GM21825 (cell line): Measurements from ENCODE around the gene NOTUM.
A peak's percentile ranks its signal among the peaks of the same experiment; 100 is the strongest.

Source experiments
- ATAC-seq: cut with Tn5 transposase; IDR thresholded peaks from one replicate; pipeline ENCODE4 v1.9.1; 2021; ENCODE audit warnings: mild to moderate bottlenecking, moderate library complexity; ENCODE audit not compliant: unreplicated experiment

The NOTUM gene

DNA sequence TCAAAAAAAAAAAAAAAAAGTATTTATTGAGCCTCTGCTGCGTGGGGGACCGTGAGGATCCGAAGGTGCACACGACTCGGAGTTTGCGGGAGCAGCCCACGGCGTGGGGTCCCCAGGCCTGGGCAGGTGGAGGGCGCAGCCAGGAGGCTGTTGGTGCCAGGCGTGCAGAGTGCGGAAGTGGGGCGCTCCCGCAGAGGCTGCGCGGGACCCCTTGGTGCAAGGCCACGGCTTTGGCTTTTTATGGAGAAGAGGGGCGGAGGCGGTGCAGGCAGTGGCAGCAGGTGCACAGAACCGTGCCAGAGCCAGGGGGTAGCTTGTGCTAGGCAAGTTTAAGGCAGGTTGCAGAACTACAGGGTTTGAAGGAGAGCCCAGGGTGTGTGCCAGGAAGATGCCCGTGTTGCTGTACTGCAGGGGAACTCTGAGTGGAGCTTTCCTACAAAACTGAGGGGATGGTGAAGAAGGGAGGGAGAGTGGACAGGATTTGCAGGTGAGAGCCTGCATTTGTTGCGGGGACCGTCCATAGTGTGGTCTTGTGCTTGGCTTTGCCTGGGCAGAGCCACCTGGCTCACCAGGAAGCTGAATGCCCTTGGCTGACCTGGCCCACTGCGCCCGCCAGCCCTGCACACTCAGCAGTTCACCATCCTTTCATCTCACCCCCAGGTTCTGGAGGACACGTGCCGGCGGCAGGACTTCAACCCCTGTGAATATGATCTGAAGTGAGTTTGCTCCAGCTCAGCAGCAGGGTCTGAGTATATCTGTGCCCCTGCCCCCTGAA, 17.7 kb upstream of the NOTUM start:
- no peak for ATAC-seq

DNA sequence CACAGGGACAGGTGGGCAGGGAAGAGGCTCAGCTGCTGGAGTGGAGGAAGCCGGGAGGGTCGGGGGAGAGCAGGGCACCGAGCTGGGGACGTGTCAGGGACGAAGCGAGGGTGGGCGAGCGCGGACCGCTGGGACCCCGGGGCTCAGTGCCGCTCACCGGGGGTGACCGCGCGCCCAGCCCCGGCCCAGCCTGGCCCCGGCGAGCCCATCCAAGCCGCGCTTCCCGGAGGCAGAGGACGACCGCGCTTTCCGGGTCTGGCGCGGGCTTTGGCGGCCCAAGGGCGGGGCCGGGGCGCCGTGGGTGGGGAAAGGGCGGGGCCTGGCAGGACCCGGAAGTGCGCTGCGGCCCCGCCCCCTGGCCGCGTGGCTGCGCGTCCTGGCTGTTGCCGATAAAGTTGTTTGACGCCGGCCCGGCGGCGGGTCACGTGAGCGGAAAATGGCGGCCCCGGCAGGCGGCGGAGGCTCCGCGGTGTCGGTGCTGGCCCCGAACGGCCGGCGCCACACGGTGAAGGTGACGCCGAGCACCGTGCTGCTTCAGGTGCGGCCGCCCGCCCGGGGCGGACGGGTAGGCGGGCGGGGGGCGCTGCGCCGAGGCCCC, 16.3 kb upstream of the NOTUM start, which contains the start of gene ASPSCR1:
ASPSCR1 (plus strand) TSS at position 419 of the 598 bp plus-strand sequence; CDS start at position 437, 18 bp downstream.
- ATAC-seq = peak; percentile 78

DNA sequence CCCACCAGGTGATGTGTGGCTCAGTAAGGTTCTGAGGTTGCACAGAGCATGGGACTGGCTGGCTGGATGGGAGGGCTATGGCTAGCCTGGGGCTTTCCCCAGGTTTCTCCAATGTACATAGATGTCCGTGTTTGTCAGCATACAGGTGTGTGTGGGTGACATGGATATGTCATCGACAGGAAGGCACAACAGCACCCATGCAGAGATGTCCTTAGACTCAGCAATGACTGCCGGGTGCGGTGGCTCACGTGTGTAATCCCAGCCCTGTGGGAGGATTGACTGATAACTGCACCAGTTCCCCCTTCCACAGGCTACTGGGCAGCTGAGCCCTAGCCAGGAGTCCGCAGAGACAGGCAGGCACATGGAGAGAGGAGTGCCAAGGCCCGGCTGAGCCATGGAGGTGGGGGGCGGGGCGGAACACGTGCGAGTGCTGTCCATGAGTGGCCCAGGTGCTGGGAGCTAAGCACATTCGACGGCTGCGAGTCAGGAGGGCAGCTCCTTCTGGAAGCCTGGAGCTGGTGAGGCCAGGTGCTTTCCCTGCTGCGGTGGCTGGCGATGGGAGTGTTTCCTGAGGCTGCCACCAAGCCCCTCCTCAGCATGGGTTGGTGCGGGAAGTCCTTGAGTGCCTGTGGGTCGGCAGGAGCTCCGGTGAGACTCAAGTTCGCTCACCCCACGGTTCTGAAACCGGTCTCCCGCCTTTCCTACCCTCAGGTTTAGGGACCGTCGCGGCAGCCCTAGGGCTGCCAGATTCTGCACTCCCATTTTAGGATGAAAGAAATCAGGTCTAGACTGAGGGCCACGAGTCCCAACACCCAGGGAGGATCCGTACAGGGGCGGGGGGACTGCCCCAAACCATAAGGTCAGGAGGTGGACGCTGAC, 15.6 kb upstream of the NOTUM start:
- peak; percentile 2 for ATAC-seq

GRCh38 chr17:81973432-81973831, 12.4 kb upstream of the NOTUM start:
- ATAC-seq = no peak

DNA sequence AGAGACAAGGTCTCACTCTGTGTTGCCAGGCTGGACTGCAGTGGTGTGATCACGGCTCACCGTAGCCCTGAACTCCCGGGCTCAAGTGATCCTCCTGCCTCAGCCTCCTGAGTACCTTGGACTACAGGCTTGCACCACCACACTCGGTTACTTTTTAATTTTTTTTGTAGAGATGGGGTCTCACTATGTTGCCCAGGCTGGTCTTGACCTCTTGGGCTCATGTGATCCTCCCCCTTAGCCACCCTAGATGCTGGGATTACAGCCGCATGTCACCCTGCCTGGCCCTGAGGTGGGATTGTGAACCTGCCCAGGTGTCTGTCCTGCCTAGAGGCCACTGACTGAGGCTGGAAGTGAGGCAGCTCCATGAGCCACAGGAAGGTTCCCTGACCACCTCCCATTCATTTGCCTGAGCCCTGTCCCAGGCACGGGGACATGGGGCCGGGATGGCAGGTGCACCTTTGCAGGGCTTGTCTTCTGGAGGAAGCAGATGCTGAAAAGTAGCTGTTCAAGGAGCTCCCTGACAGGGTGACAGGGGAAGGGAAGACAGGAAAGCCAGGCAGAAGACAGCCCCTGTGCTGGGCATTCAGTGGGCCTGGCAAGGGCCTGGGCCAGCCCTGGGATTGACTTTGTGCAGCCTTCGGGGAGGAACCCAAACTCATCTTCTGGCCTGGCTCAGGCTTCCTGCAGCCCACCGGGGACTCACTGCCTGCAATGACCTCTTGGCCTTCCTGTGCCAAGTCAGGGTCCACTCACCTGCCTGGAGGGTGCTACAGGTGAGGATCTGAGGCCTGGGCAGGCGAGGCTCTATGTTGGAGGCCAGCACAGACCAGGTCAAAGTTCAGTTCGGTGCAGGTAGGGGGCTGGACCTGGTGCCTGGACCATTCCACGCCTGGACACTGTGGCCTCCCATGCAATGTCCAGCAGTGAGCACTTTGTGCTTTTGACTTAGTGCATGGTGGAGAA, 8.1 kb upstream of the NOTUM start:
- no peak for ATAC-seq

- no peak for ATAC-seq
Observed at GRCh38 chr17:81968396-81968745, 7.4 kb upstream of the NOTUM start.

DNA sequence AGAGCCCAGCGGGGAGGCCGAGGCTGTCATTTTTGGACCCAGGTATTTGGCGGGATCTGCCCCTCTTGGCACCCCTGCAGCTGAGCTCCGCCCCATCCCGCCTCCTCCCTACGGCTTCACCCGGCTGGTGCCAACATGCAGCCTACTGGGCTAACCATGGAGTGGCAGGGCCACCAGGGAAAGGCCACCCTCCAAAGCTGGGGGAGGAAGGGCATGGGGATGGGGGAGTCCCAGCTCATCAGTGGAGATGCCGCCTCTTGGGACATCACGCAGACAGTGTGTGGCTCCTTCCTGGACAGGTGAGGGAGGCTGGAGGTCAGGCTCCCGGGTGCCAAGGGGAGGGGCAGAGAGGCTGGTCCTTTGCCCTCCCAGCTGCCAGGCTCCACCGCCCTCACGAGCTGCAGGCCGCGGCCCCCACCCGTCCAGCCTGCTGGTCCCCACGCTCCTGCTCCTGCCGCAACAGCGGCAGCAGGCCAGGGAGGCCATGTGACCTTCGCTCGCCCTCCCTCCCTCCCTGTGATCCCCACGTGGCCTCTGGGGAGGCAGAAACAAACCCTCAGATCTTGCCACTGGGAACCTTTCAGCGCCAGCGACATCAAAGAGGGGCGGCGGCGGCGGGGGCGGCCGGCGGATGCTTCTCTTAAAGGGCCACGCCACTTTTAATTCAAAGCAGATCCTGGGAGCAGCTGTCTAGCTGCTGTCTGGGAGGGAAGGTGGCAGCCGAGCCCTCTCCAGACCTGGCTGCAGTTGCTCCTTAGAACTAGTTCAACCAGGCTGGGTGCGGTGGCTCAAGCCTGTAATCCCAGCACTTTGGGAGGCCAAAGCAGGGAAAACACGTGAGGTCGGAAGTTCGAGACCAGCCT, 6.8 kb upstream of the NOTUM start:
- ATAC-seq = peak; percentile 46

GRCh38 chr17:81967244-81967532, 6.2 kb upstream of the NOTUM start:
- ATAC-seq = no peak

- no peak for ATAC-seq
Observed at GRCh38 chr17:81966343-81967243, 5.6 kb upstream of the NOTUM start.

DNA sequence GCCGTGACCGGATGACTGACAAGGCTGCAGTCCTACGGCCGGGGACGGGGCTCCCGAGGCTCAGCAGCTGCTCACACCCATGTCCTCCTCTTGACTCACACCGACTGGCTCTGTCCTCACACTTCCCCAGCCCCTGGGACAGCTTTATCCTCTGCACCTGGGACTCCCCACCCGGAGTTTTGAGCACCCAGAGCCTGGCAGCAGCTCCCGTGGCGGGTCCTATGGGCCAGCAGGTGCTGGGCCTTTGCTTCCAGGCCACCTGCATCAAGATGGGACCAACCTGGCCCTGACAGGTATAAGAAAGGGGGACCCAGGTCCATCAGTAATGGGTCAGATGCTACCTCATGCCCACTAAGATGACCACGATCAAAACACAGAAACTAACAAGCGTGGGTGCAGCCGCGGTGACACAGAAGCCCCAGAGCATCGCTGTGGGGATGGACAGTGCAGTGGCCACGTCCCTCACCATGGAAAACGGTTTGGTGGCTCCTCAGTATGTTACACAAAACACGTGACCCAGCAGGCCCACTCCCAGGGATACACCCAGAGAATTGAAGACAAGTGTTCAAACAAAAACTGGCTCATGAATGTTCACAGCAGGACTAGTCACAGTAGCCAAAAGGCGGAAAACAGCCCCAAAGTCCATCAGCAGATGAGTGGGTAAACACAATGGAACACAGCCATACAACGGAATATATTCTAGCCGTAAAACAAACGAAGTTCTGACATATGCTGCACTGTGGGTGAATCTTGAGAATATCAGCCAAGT, 3.3 kb upstream of the NOTUM start:
- no peak for ATAC-seq

DNA sequence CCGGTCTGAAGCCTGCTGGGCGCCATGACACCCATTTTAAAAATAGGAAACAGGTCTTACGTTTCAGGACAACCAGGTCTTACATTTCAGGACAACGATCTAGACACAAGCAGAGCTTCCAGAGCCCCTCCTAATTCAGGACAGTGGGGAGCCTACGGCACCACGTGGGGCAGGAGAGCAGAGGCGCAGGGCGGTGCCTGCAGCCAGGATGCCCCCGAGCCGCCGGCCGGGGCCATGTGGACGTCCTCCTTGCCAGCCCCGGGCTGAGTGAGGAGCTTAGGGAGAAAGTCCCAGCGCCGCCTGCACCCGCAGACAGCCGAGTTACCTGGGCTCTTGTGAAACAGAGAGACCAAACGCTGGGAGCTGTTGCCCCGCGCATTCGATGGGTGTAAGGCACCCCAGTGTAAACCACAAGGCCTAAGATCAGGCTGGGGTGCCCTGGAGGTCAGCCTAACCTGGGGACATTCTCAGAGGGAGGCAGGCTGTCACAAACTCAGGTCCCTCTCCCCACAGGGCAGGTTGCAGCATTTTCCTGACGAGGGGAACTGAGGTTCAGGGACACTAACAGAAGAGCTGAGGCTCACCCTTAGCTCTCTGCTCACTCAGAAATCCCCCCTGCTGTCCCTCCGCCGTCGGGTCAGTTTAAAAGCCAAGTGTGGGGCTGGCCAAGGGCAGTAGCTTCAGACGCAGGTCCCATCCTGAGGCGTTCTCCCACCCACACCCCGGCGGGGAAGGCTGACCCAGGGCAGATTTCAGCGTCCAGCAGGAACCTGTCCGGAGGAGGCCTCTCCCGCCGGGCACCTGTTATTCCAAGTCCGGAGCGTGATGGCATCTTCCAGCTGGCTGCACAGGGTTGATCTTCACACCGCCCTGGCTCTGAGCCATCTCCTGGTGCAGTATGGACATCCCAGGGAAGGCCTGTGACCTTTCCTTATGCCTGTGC, 1.8 kb upstream of the NOTUM start:
- no peak for ATAC-seq

GRCh38 chr17:81961521-81962498, 823 bp upstream of the NOTUM start:
- no peak for ATAC-seq

GRCh38 chr17:81960130-81960958, 643 bp downstream of the NOTUM start:
- ATAC-seq = no peak

DNA sequence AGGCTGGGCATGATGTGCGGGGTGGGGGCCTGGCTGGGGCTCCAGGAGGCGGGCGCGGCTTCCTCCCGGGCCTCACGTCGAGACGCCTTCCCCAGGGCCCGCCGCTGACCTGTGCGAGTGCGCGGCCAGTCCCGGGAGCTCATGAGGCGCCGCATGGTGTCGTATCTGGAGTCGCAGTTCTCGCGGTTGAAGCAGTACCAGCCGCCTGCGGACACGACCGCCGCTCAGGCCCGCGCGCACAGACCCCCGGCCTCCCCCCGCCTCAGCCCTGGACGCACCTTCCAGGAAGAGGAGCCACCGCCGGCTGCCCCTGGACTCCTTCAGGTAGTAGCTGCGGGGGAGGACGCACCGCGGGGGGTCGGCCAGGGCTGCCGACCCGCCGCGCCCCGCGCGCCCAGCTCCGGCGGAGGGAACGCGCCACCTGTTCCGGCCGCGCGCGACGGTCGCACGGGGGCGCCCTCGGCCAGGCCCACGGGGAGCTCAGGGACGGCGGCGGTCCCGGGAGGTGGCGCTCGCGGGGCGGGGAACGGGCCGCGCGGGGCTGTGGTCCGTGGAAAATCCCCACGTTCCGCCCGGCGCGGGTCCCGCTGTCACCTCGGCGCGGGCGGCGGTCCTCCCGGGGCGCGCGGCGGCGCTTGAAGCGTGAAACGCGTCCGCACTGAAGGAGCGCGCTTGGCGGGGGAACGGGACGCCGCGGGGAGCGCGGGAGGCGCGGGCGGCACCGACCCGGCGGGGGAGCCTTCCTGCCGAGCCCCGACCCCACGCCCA, 1.4 kb downstream of the NOTUM start:
- ATAC-seq = peak; percentile 45
